GM18868 (cell line): ENCODE measurements around the gene WDR74.
"Not testable (repeated sequence)": the region's sequence is repeated elsewhere in the genome, so short reads cannot be mapped to it uniquely, and the experiment has no call there.

Source experiments
- ATAC-seq: cut with Tn5 transposase; IDR thresholded peaks from one replicate; pipeline ENCODE4 v1.9.1; 2021; ENCODE audit warnings: mild to moderate bottlenecking, moderate library complexity; ENCODE audit not compliant: unreplicated experiment

WDR74 gene

DNA sequence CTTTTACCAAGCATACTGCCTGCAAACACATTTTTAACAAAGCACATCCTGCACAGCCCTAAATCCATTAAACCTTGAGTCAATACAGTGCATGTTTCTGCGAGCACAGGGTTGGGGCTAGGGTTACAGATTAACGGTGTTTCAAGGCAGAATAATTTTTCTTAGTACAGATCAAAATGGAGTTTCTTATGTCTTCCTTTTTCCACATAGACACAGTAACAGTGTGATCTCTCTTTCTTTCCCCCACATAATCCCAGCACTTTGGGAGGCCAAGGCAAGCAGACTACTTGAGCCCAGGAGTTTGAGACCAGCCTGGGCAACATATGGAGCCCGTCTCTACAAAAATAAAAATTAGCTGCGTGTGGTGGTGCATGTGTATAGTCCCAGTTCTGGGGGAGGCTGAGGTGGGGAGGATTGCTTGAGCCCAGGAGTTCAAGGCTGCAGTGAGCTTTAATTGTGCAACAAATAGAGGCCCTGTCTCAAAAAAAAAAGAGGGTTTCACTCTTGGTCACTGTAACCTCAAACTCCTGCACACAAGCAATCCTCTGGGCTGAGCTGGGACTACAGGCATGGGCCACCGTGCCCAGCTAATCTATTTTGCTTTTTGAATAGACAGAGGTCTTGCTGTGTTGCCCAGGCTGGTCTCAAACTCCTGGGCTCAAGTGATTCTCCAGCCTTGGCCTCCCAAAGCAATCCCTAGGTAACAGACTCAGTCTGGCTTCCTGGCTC, 21.6 kb upstream of the WDR74 start:
- ATAC-seq, result no peak

- ATAC-seq, result not testable (repeated sequence)
Observed at GRCh38 chr11:62859281-62859703, 19.9 kb upstream of the WDR74 start.

GRCh38 chr11:62858201-62858600, 18.8 kb upstream of the WDR74 start:
- ATAC-seq, result no peak

DNA sequence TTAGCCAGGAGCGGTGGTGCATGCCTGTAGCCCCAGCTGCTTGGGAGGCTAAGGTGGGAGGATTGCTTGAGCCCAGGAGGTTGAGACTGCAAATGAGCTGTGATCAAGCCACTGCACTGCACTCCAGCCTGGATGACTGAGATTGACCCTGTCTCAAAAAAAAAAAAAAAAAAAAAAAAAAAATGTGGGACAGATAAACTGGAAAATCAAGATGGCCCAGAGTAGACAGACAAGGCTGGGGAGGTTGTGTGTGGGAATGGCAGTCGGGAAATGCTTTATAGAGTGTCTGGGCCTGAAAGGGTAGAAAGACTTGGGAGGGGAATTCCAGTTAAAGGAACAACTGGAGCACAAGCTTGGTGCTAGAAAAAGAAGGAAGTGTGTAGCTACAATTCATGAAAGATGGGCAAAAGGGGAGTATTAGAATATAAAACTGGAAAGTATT, 18.2 kb upstream of the WDR74 start:
- ATAC-seq, result no peak

DNA sequence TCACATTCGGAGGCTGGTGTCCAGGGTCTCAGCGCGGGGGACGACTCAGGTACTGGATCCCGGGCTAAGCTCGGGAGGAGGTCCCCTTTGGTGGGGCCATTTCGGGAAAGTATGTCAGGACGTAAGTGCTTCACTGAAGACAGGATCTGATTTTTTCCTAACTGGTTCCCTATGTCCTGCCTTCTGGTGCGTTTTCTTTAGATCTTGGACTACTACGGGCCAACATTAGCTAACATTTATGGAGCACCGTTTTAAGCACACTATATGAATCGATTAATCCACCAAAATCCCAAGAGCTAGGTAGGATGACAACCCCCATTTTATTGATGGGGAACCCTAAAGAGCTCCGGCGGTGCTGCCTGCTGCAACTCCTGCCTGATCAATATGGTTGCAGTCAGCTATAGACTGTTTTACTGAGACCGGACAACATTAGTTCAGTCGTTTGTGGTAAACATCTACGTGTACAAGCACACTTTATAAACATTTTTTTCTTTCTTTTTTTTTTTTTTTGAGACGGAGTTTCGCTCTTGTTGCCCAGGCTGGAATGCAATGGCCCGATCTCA, 17.0 kb upstream of the WDR74 start:
- ATAC-seq, result no peak

DNA sequence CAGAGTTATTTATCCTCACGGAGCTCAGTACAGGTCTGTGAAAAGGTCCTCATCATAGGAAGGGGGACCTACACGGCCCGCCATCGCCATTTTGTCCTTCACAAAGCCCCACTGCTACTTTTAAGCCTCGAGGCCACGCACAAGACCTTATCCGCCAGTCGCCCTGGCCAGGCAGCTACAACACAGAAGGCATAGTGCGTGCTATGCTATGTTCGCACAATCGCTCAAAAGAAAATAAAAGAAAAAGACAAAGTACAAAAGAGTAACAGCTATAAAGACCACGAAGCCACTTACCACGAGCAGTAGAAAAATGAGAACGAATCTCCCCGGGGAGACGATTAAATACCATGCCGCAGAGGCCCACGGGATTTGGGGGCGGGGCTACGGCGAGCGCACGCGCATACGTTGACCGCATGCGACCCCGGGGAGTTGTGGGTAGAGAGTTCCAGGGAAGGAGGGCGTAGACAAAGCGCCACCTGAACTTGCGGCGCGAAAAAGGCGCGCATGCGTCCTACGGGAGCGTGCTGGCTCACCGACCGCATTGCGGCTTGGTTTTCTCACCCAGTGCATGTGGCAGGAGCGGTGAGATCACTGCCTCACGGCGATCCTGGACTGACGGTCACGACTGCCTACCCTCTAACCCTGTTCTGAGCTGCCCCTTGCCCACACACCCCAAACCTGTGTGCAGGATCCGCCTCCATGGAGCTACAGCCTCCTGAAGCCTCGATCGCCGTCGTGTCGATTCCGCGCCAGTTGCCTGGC, 16.4 kb upstream of the WDR74 start:
- peak; percentile 82 for ATAC-seq

DNA sequence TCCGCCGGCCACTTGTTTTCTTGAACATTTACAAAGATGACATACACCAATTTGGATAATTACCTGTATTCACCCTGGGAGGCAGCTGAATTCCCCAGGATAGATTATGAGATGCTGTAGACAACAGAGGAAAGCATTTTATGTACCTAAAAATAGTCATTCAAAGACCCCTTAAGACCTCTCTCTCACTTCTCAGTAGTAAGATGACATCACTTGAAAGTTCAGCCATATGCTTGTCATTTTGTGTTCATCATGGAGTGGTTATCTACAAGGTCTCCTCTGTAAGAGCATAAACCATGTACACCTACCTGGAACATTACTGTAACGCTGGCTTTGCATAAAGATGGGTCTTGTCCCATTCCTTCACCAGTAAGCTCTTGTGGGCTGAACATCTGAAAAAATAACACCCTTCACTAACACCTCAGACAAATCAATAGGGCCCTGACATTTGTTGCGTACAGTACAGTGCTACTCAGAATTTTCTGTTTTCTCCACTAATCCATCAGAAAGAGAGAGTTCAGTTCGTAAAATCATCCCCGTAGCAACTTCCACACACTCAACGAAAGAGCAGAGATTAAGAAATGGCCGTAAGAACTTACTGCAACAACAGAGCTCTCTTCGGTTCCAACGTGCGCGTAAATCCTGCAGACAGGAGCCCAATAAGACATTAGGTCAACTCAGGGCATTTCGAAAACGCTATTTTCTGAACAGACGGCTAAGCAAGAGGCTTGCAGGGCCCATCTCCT, 15.6 kb upstream of the WDR74 start:
- ATAC-seq, result no peak

DNA sequence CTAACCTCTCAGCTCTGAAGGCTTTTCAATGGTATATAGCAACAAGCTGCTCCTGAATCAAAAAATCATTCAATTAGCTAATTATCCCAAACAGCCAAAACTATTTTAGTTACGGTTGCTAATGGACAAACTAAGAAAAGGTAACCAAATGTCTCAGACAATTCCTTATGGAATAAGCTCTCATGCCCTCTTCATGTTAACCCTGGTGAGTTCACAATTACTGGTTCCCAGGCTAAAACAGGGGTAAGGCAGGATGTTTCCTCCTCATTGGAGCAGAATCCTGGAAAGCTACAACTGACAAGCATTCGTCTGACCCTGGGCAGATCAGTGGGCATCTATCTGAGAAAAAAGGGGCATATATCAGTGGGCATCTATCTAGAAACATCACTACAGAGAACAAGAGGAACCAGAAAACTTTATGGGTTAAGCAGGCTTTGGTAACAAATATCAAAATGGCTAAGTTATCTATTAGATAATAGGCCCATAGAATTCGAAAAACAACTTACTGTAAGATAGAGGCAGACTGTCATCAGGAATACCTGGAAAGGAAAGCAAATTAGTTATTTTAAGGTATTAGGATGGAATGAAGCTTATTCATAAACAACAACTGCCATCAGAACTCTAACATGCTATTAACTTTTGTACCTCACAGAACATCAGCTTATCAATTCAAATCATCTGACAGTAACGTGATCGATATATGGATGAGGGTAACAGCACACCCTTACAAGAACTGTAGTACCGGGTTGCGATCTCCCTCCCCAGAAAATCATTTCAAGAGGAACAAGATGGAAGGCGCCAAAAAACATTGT, 14.8 kb upstream of the WDR74 start:
- no peak for ATAC-seq

DNA sequence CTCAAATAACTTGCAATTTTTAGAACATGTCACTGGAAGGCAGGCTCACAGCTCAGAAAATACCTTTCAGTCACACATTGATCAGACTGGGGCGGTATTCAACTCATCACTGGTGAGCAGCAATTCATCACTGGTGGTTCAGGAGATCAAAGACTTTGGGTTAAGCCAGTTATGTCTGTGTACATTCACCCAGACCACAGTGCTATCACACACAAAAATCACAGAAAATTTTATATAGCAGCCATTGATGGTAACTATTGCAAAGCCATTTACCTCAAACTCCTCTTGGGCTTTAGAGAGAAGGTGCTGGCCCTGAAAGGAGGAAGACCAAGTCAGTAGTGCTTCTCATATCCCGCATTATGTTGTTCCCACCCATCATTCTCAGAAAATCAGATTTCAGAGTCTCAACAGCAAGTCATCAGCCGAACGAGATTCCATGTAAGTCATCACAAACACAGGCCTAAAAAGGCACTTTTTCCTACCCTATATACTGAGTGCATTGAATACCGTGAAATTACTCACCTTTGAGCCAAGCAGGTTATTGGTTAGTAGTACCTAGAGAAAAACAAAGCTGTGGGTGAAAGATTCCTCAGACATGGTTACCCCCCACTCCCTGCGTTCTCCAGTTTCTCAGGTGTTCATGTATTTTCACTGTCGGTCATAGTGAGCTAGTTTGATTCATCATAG, 14.0 kb upstream of the WDR74 start:
- no peak for ATAC-seq

DNA sequence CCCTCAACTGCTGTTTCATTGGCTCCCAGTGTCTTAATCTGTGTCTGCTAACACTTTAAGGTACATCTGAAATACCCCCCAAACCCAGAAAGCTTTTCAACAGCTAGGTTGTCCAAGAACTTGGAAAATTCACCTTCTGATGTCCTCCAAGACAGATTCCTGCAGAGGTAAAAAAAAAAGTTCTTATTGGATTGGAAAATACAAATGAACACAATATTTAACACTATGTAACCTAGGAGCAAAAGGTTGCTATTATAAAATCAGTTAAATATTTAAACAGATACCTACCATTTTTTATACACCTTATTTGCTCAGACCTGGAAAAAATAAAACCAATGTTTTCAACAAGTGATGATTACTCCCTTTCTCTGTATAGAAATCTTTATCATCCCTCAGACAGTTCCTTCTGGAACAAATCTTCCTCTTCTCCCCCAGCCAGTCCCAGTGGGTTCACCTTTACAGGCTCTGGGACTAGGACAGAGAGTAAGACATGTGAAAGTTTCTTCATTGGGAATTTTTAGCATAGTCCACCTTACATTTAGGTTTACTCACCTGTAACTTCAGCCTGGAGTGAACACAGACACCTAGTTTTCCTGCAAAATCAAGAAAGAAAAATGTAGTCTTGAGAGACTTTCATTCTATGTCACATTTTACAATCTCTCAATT, 13.3 kb upstream of the WDR74 start:
- ATAC-seq, result no peak

DNA sequence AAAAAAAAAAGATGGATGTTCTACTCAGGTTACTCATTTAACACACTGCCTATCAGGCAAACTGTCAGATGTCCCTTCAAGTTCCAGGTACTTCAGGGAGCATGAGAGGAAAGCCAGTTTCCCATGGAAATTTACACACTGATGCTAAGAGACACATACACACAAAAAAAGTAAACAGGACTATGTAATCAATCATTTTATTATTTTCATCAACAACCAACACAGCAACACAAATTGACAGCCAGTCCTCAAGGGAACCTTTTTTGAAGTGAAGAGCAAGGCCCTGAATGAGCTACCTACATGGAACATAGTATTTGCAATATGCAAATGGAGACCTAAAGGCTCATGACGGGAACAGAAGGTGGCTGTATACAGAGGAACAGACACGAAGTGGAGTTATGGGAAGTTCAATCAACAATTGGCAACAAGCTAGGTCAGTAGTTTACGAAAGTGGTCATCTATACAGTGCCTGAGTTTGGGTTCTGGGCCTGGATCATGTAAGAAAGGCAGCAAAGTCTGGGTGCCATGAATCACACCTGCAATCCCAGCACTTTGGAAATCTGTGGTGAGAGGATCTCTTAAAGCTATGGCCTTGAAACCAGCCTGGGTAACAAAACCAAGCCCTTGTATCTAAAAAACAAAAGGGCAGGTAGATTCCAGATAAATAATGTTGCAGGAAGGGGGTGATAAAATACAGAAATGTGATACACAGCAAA, 12.6 kb upstream of the WDR74 start:
- no peak for ATAC-seq

- ATAC-seq, result no peak
Observed at GRCh38 chr11:62850911-62851806, 11.8 kb upstream of the WDR74 start.

- ATAC-seq, result no peak
Observed at GRCh38 chr11:62847767-62848314, 8.5 kb upstream of the WDR74 start.

- no peak for ATAC-seq
Observed at GRCh38 chr11:62846177-62846576, 6.8 kb upstream of the WDR74 start.

GRCh38 chr11:62844154-62844553, 4.8 kb upstream of the WDR74 start:
- ATAC-seq, result no peak

DNA sequence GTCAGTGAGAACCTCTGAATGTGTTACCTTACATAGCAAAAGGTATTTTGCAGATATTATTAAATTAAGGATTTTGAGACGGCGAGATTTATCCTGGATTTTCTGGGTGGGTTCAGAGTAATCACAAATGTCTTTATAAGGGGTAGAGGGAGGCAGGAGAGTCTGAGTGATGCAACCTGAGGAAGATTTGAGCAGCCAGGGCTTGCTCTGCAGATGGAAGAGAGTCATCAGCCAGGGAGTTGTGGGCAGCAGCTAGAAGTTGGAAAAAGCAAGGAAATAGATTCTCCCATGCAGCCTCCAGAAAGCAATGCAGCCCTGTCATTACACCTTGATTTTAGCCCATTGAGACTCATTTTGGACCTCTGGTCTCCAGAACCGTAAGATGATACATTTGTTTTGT, 4.1 kb upstream of the WDR74 start:
- ATAC-seq, result no peak

GRCh38 chr11:62842891-62843290, 3.5 kb upstream of the WDR74 start:
- not testable (repeated sequence) for ATAC-seq
